Natural killer cell (primary cell): ENCODE data around the gene FTO. TPM values are rescaled to one million over a fixed set of nuclear protein-coding genes. Genes with fewer than 3 reads are reported as not detected.
A peak's percentile ranks its signal among the peaks of the same experiment; 100 is the strongest.

ENCODE experiments used
- ATAC-seq, 3 donors: fragments of 150-1000 bp in 2 of 3; fragments of 200-7000 bp in 1 of 3; cut with Tn5 transposase; 1 replicate in 1 of 3; 2 replicates in 2 of 3; pipeline ENCODE4 v1.10.0; 2021; ENCODE audit warnings: mild to moderate bottlenecking in 2 of 3, moderate library complexity in 2 of 3
- DNase-seq, 2 donors: peaks; one replicate each; pipeline versions ENCODE4 v3.0.0 to v3.0.0-alpha.2; 2013 to 2021; ENCODE audit warnings: mixed read lengths in 1 of 2
- H3K27ac ChIP-seq: one replicate; pipeline ENCODE4 v1.5.1; 2013; ENCODE audit warnings: mild to moderate bottlenecking, low read length
- H3K27me3 ChIP-seq: one replicate; pipeline ENCODE4 v1.6.1; 2013; ENCODE audit warnings: low read length; ENCODE audit not compliant: control insufficient read depth, insufficient read depth
- H3K36me3 ChIP-seq: one replicate; pipeline ENCODE4 v1.6.1; 2013; ENCODE audit warnings: low read length; ENCODE audit not compliant: control insufficient read depth, insufficient read depth
- H3K4me1 ChIP-seq: one replicate; pipeline ENCODE4 v1.6.1; 2013; ENCODE audit warnings: low read length; ENCODE audit not compliant: control insufficient read depth, insufficient read depth
- H3K4me3 ChIP-seq: one replicate; pipeline ENCODE4 v1.5.1; 2013; ENCODE audit warnings: low read length
- H3K9me3 ChIP-seq: one replicate; pipeline ENCODE4 v1.6.1; 2013; ENCODE audit warnings: low read length; ENCODE audit not compliant: control insufficient read depth, insufficient read depth
- H3K27ac Mint-ChIP-seq, 2 donors: one replicate each; pipeline ENCODE4 v1.8.0; 2022; ENCODE audit warnings: mild to moderate bottlenecking in 2 of 2, mixed read lengths in 2 of 2, moderate library complexity in 1 of 2
- H3K27me3 Mint-ChIP-seq, 2 donors: one replicate each; pipeline ENCODE4 v1.8.0; 2022; ENCODE audit warnings: low read depth in 2 of 2, mixed read lengths in 2 of 2
- H3K36me3 Mint-ChIP-seq: one replicate; pipeline ENCODE4 v1.8.0; 2022; ENCODE audit warnings: mixed read lengths
- H3K4me1 Mint-ChIP-seq, 2 donors: one replicate each; pipeline ENCODE4 v1.8.0; 2022; ENCODE audit warnings: mixed read lengths in 2 of 2
- H3K4me3 Mint-ChIP-seq: one replicate; pipeline ENCODE4 v1.8.0; 2022; ENCODE audit warnings: mild to moderate bottlenecking, moderate library complexity, mixed read lengths
- H3K9me3 Mint-ChIP-seq, 2 donors: one replicate each; pipeline ENCODE4 v1.8.0; 2022; ENCODE audit warnings: mixed read lengths in 2 of 2
- WGBS: methylation state at CpG from one replicate; pipeline ENCODE4 v1.1.7; 2013; ENCODE audit warnings: missing lambda C conversion rate; ENCODE audit not compliant: insufficient coverage; 5-methylcytosine and 5-hydroxymethylcytosine counted together
- intact Hi-C: fragments of 100-400 bp; cut with micrococcal nuclease; formaldehyde crosslinking; loops from one replicate; pipeline ENCODE4 v1.14.2; 2022
- total RNA-seq, 4 donors: library from RNA; stranded (reverse); fragments of 120-200 nt in 1 of 4; gene quantifications; one replicate each; pipeline versions ENCODE4 v1.2.3 to v1.2.4, GENCODE V29; 2013 to 2022
- TF ChIP-seq, protein P1 (sequence below): fragments of 200-600 bp; IDR thresholded peaks from one replicate; pipeline ENCODE4 v1.8.0; 2022; ENCODE audit warnings: antibody characterized with exemption

FTO gene
- total RNA-seq, 3 donors from 2014 or later (not counting 1 experiment from before 2014, with no cell fraction given), result 55.4 to 70.5 (median 55.4) TPM

- intact Hi-C loops, result no loop called here
- ATAC-seq, result no peak
- Mint-ChIP-seq H3K4me1 (peaks cover 0 to 27% of the 10 kb centered on the region in 2 donors), H3K9me3 (no peaks in the 10 kb centered on the region), H3K36me3 (no peaks in the 10 kb centered on the region), H3K27me3 (no peaks in the 10 kb centered on the region), H3K4me3 (peak overlapping the region; percentile 75), H3K27ac (no peak overlapping the region)
- Histone ChIP-seq H3K27ac (no peak overlapping the region), H3K4me3 (no peak overlapping the region), H3K9me3 (no peaks in the 10 kb centered on the region), H3K27me3 (no peaks in the 10 kb centered on the region), H3K4me1 (peaks cover 30% of the 10 kb centered on the region), H3K36me3 (no peaks in the 10 kb centered on the region)
- TF ChIP-seq, protein P1, sequence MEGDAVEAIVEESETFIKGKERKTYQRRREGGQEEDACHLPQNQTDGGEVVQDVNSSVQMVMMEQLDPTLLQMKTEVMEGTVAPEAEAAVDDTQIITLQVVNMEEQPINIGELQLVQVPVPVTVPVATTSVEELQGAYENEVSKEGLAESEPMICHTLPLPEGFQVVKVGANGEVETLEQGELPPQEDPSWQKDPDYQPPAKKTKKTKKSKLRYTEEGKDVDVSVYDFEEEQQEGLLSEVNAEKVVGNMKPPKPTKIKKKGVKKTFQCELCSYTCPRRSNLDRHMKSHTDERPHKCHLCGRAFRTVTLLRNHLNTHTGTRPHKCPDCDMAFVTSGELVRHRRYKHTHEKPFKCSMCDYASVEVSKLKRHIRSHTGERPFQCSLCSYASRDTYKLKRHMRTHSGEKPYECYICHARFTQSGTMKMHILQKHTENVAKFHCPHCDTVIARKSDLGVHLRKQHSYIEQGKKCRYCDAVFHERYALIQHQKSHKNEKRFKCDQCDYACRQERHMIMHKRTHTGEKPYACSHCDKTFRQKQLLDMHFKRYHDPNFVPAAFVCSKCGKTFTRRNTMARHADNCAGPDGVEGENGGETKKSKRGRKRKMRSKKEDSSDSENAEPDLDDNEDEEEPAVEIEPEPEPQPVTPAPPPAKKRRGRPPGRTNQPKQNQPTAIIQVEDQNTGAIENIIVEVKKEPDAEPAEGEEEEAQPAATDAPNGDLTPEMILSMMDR, result no peak
- no peak for DNase-seq
- 98% methylated on average over 3 of the region's 3 CpGs for WGBS
These were observed 210.8 kb downstream of the FTO start for GRCh38 chr16:53914736-53915135.

GRCh38 chr16:53915452-53916160, 211.7 kb downstream of the FTO start:
- Mint-ChIP-seq H3K4me3 (no peak overlapping the region), H3K27ac (peak overlapping the region in 1 of 2 donors; percentile 5), H3K9me3 (no peaks in the 10 kb centered on the region), H3K4me1 (peaks cover 0 to 36% of the 10 kb centered on the region in 2 donors), H3K27me3 (no peaks in the 10 kb centered on the region), H3K36me3 (no peaks in the 10 kb centered on the region)
- Histone ChIP-seq H3K27me3 (no peaks in the 10 kb centered on the region), H3K36me3 (no peaks in the 10 kb centered on the region), H3K4me1 (peaks cover 30% of the 10 kb centered on the region), H3K9me3 (no peaks in the 10 kb centered on the region), H3K27ac (no peak overlapping the region), H3K4me3 (no peak overlapping the region)
- ATAC-seq, result no peak
- DNase-seq, result no peak
- TF ChIP-seq, protein P1, result no peak
- intact Hi-C loops, result no loop called here
- WGBS, result 95% methylated on average over 5 of the region's 5 CpGs

DNA sequence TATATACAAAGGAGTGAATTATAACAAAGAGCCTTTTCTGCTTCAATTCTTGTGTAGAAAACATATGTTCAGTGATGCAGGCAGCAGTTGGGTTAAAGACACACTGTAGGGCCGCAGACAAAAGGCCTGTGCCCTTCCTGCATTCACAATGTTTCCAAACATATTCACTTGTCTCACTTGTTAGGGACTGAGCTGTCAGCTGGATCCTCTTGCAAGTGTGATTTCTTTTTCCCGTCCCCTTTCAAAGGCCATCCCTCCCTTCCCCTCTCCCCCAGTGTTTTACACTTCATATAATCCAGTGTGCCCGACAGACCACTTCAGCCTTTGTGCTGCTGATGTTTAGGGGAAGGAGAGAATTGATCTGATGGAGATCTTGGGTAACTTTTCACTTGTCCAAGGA, 217.0 kb downstream of the FTO start:
- no peaks in the 10 kb centered on the region for H3K36me3 ChIP-seq
- H3K27ac Mint-ChIP-seq, result peak overlapping the region in 1 of 2 donors; percentile 23
- ATAC-seq (no peak), DNase-seq (no peak)
- no peaks in the 10 kb centered on the region for H3K9me3 Mint-ChIP-seq
- H3K27me3 ChIP-seq, result no peaks in the 10 kb centered on the region
- intact Hi-C loops, result no loop called here
- no peaks in the 10 kb centered on the region for H3K36me3 Mint-ChIP-seq
- H3K4me3 ChIP-seq, result no peak overlapping the region
- H3K9me3 ChIP-seq, result no peaks in the 10 kb centered on the region
- no peaks in the 10 kb centered on the region for H3K4me1 ChIP-seq
- no peak overlapping the region for H3K4me3 Mint-ChIP-seq
- H3K27ac ChIP-seq, result no peak overlapping the region
- peaks cover 18 to 35% of the 10 kb centered on the region in 2 donors for H3K4me1 Mint-ChIP-seq
- H3K27me3 Mint-ChIP-seq, result no peaks in the 10 kb centered on the region
- WGBS, result 98% methylated on average over 2 of the region's 3 CpGs
- TF ChIP-seq, protein P1, result no peak
